Astrocyte of the hippocampus (primary cell): ENCODE results near the gene SLC19A2.

Experiments
- DNase-seq: peaks from one replicate; pipeline ENCODE4 v3.0.0; 2011; ENCODE audit warnings: low read depth, low spot score

Gene SLC19A2

GRCh38 chr1:169474302-169474995 lies 11.3 kb downstream of the SLC19A2 start:
- no peak for DNase-seq

DNA sequence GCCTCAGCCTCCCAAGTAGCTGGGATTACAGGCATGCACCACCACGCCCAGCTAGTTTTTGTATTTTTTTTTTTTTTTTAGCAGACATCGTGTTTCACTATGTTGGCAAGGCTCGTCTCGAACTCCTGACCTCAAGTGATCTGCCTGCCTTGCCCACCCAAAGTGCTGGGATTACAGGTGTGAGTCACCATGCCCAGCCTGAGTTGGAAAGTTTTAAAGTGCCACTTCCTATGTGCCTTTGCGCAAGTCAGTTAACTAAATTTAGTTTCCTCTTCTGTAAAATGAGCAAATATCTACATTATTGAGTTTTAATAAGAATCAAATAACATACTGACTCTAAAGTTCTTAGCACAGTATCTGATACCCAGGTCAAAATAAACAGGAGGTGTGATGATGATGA lies 12.4 kb downstream of the SLC19A2 start:
- no peak for DNase-seq

GRCh38 chr1:169472738-169473137 lies 13.0 kb downstream of the SLC19A2 start:
- DNase-seq: peak; percentile 43

DNA sequence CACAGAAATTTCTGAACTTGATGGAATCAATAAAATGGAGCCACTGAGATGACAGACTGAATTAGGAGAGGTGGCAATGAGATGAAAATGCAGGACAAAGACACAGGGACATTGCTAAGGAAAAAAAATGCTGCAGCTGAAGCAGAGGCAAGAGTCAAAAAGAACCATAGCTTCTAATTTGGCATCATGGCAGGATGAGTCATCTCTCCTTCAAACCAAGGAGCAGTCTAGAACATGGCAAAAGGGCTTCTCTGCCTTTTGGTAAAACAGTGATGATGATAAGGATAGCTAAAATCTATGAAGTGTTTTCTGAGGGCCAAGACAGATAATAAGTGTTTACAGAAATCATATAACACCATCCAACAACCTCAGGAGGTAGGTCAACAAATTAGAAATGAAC lies 16.8 kb downstream of the SLC19A2 start:
- DNase-seq: peak; percentile 22

DNA sequence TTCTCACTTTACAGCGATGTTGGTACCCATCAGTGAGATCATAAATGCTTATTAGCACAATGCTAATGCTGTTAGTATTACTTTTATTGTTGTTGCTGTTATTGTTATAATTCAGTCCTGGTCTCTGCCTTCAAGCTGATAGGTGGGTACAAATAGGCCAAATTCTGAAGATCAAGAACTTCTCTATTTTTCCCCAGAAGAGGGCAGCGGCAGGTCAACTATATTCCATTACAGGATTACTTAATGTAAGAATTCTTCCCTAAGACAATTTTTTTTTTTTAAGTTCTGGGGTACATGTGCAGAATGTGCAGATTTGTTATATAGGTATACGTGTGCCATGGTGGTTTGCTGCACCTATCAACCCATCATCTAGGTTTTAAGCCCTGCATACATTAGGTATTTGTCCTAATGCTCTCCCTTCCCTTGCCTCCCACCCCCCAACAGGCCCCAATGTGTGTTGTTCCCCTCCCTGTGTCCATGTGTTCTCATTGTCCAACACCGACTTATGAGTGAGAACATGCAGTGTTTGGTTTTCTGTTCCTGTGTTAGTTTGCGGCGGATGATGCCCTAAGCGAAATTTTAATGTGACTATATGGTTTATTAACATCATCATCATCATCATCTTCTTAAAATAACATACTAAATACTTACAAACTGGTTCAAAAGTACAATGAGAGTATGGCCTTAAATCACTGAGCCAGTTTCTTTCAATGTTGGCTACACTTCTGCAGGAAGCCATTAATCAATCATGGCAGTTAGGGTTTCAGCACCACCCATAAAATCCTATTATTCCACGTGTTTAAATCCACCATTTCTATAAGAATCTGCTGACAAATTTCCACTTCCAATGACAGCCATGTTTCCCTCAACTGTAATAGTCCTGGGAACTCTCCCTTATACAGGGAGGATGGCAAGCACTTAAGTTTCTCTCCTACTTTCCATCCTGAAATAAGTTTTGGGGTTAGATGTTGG lies 19.2 kb downstream of the SLC19A2 start:
- DNase-seq: peak; percentile 57

DNA sequence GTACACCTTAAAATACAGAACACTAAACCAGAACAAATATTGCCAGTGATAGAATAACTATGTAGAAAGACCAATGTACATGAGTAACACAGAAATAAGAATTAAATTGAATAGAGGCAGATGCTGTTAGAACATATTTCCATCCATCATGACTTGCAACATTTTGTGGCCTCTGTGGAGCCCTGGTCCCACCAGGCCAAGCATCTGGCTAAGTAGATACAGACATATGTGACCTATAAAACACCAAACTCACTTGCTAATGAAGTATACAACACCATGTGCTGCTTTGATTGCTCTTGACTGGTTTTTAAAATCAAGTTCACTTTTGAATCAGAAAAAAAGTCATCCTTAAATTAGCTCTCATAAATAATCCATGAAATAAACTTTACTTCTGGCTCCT lies 20.5 kb downstream of the SLC19A2 start:
- no peak for DNase-seq

- no peak for DNase-seq
Observed at GRCh38 chr1:169462385-169462784, 23.4 kb downstream of the SLC19A2 start.

DNA sequence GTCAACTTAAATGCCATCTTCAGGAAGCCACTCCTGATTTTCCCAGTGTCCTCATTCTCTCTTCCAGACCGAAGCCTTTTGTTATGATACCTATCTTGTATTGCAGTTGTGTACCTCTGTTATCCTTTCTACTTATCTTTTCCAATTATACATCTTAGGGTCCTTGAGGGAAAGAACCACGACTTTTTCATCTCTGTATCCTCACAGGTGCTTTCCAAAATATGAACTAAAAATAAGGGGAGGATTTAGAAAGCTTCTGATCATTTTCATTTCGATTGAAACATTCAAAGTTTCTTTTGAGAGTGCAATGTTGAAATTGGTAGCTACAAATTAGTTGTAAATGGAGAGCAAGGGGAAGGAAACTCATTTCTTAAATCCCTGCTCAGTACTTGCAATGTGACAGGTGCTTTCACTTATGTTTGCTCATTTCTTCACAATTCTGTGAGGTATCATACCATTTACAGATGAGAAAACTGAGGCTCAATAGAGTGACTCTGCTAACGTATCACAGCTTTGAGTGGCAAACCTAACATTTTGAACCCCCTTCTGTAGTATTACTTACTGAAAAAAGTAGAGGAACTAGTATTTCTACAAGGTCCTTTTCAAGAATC lies 24.2 kb downstream of the SLC19A2 start:
- DNase-seq: no peak

DNA sequence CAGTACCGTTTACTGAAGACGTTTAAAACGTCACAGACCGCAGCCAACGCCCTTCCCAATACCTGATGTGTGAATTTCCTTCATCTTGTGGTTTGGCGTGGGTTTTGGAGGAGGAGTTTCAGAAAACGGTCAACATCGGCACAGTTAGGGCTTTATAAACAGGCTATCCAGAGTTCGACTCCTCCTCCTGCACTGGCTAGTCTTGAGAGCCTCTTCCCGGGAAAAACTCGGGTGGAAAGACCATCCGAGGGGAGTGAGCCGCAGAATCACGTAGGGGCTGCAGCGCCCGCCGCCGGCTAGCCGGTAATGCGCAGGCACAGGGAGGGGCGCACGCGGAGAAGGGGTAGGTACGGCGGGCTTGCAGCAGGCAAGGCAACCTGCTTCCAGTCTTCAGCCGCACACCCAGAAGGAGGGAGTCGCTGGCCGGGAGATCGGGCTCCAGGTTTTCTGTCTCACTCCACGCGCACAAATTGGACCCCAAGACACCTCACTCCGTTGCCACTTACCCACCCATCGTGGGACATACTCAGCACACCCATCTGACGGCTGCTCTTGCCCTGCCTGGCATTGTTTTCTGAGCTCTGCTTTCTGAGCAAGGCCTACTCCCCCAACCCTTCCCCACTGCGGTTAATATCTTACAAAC lies 25.4 kb downstream of the SLC19A2 start:
- DNase-seq: peak; percentile 52

- DNase-seq: no peak
Observed at GRCh38 chr1:169457443-169457842, 28.3 kb downstream of the SLC19A2 start.

- no peak for DNase-seq
Observed at GRCh38 chr1:169456029-169456428, 29.7 kb downstream of the SLC19A2 start.

DNA sequence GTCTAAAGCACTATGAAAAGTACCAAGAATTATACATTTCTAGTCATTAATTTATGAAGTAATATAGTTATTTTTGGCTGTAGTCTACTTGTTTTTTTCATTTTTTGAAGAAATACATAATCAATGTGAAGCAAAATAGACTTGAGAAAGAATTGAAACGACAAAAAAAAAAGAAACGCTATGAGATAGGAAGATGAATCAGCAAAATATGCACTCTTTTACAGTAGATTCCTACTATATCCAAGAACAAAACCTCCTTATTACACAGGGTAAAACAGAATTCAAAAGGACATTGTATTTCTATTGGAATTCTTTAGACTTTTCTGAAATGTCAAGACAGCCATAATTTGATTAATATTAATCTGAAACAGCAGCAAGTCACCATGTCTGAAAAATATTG lies 32.8 kb downstream of the SLC19A2 start:
- DNase-seq: no peak

DNA sequence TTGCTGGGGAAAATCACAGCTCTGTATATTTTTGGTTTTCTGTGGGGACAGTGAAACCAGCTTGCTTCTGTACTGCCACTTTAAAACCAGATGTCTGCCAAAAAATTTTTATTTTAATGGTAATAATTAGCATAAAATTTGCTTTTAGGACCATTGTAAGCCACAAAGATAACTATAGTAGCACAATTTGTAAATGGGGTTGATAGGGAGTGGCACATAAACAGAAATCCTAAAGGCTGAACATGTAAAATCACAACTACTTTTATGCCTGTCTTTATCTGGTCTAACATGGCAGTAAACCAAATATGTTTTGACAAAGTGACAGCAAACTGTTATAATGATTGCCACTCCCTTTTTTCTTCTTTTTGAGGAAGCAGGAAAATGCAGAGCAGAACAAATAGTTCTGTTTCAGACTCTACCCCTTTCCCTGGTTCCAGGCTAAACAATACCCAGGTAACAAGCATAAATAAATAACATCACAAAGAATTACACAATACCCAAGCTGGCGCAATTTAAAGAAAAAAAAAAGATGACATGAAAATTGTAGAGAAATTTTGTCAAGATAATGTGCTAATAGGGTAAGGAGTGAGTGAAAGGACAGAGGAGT lies 34.4 kb downstream of the SLC19A2 start:
- DNase-seq: no peak

DNA sequence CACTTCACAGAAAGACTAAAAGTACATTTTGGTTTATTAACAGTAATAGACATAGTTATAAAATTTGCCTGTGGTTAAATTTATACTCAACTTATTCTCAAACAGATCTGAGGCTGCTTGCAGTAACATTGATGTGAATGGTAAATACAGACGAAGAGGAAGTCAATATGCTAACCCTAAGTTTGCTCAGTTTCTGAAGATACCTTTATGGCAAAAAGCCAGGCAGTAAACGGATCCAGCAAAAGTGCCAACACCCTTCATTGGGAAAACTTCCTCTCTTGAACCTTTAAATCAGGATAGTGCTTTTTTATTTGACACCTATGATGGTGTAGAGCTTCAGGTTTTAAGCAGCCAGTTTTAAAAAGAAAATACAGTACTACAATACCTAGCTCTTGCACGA lies 41.8 kb downstream of the SLC19A2 start:
- no peak for DNase-seq

GRCh38 chr1:169427081-169427641 lies 58.6 kb downstream of the SLC19A2 start, which contains the start of gene CCDC181:
CCDC181 (minus strand) TSS chr1:169427474; CDS start chr1:169424927, 2,547 bp downstream.
- DNase-seq: peak; percentile 91

GRCh38 chr1:169426174-169426705 lies 59.5 kb downstream of the SLC19A2 start:
- DNase-seq: peak; percentile 22

- DNase-seq: no peak
Observed at GRCh38 chr1:169421309-169421708, 64.4 kb downstream of the SLC19A2 start.

DNA sequence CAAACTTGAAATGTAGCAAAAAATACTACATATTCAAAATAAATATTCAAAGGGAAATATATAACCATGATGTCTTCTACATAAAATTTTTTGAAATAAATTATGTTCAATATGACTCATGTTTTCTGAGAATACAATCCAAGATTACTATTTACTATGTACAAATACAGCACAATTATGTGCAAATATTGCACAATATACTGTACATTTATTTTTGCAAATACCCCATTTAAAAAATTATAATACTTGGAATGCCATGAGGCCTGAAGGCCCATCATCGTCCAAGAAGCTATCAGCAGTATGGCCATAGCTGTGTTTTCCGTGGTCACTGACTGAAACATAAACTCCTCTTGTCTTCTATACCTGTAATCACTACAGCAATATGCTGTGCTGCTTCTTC lies 70.8 kb downstream of the SLC19A2 start:
- DNase-seq: no peak
